OCI-LY1 (cell line): ENCODE data around the gene ANKS1A.
"Not testable (repeated sequence)": the region's sequence is repeated elsewhere in the genome, so short reads cannot be mapped to it uniquely, and the experiment has no call there.

ENCODE experiments used
- H2AFZ ChIP-seq: fragments of 200-600 bp; sonication (generic), shearing (Covaris generic); 2 replicates; pipeline ENCODE4 v1.6.0; 2014; ENCODE audit warnings: antibody characterized with exemption, mild to moderate bottlenecking, low read length
- H3F3A ChIP-seq: fragments of 200-600 bp; sonication (generic), shearing (Covaris generic); 2 replicates; pipeline ENCODE4 v1.6.0; 2014; ENCODE audit warnings: mild to moderate bottlenecking, antibody characterized with exemption, low read length, moderate library complexity; ENCODE audit not compliant: insufficient read depth
- H3K27ac ChIP-seq: fragments of 200-600 bp; sonication (generic); 2 replicates; pipeline ENCODE4 v1.5.1; 2014; ENCODE audit warnings: low read length, mixed run types, mild to moderate bottlenecking, low read depth; ENCODE audit not compliant: poor library complexity, severe bottlenecking
- H3K27me3 ChIP-seq: fragments of 200-600 bp; sonication (generic); 2 replicates; pipeline ENCODE4 v1.6.0; 2014; ENCODE audit warnings: antibody characterized with exemption, mild to moderate bottlenecking, low read length, moderate library complexity; ENCODE audit not compliant: insufficient read depth
- H3K36me3 ChIP-seq: fragments of 200-600 bp; sonication (generic); 2 replicates; pipeline ENCODE4 v1.6.1; 2014; ENCODE audit warnings: mild to moderate bottlenecking, antibody characterized with exemption, low read length, moderate library complexity, mixed read lengths; ENCODE audit not compliant: insufficient read depth
- H3K4me1 ChIP-seq: fragments of 200-600 bp; sonication (generic); 2 replicates; pipeline ENCODE4 v1.5.1; 2014; ENCODE audit warnings: mild to moderate bottlenecking, low read length, moderate library complexity; ENCODE audit not compliant: insufficient read depth, severe bottlenecking
- H3K4me2 ChIP-seq: fragments of 200-600 bp; sonication (generic), shearing (Covaris generic); 2 replicates; pipeline ENCODE4 v1.6.1; 2014; ENCODE audit warnings: low read length
- H3K4me3 ChIP-seq: fragments of 200-600 bp; sonication (generic); 2 replicates; pipeline ENCODE4 v1.5.1; 2014; ENCODE audit warnings: low read length, low read depth, mild to moderate bottlenecking, mixed read lengths; ENCODE audit not compliant: poor library complexity, severe bottlenecking
- H3K79me2 ChIP-seq: fragments of 200-600 bp; shearing (Covaris generic); 2 replicates; pipeline ENCODE4 v1.6.1; 2016; ENCODE audit warnings: mixed run types, low read length, mixed read lengths; ENCODE audit not compliant: insufficient read depth
- H3K9ac ChIP-seq: fragments of 200-600 bp; sonication (generic), shearing (Covaris generic); 2 replicates; pipeline ENCODE4 v1.6.1; 2014; ENCODE audit warnings: mild to moderate bottlenecking, low read length, mixed read lengths
- H3K9me2 ChIP-seq: fragments of 200-600 bp; sonication (generic), shearing (Covaris generic); 2 replicates; pipeline ENCODE4 v1.6.1; 2014; ENCODE audit warnings: low read depth, mild to moderate bottlenecking, low read length, mixed read lengths
- H3K9me3 ChIP-seq: fragments of 200-600 bp; shearing (Covaris generic); 2 replicates; pipeline ENCODE4 v1.6.1; 2014; ENCODE audit warnings: low read length, mixed read lengths
- H4K20me1 ChIP-seq: fragments of 200-600 bp; sonication (generic), shearing (Covaris generic); 2 replicates; pipeline ENCODE4 v1.6.0; 2016; ENCODE audit warnings: mild to moderate bottlenecking, low read length; ENCODE audit not compliant: insufficient read depth
- CTCF ChIP-seq: fragments of 200-600 bp; sonication (generic), shearing (Covaris generic); IDR thresholded peaks from 2 replicates; pipeline ENCODE4 v1.5.1; 2017; ENCODE audit warnings: mild to moderate bottlenecking, antibody characterized with exemption, low read length, moderate library complexity, mixed read lengths
- EZH2 ChIP-seq: fragments of 200-600 bp; sonication (generic), shearing (Covaris generic); IDR thresholded peaks from 2 replicates; pipeline ENCODE4 v1.8.0; 2017; ENCODE audit warnings: borderline replicate concordance, mixed run types, mild to moderate bottlenecking, antibody characterized with exemption, low read length, moderate library complexity, mixed read lengths

ANKS1A gene

GRCh38 chr6:34884996-34885395, 4.1 kb upstream of the ANKS1A start:
- Histone ChIP-seq H3K9me3 (no peaks in the 10 kb centered on the region), H3K4me3 (no peak overlapping the region), H3K4me1 (peaks cover 18% of the 10 kb centered on the region), H3K27ac (no peak overlapping the region), H3K4me2 (no peak overlapping the region), H3K79me2 (peaks cover 7% of the 10 kb centered on the region; the same call in 1 of the 2 replicates), H4K20me1 (no peaks in the 10 kb centered on the region), H3K36me3 (peaks cover 29% of the 10 kb centered on the region), H3K27me3 (no peaks in the 10 kb centered on the region), H3F3A (0 out of 2 replicates have a peak, but pooled peaks cover 3% of the 10 kb centered on the region), H3K9ac (no peak overlapping the region), H3K9me2 (no peaks in the 10 kb centered on the region), H2AFZ (no peak overlapping the region)
- TF ChIP-seq EZH2 (no peak), CTCF (no peak)

- not testable (repeated sequence) for H4K20me1 ChIP-seq, H3K27ac ChIP-seq, H3K4me3 ChIP-seq, H3K4me2 ChIP-seq, H3K27me3 ChIP-seq, H3K9me3 ChIP-seq, H3K9ac ChIP-seq, H3F3A ChIP-seq, H2AFZ ChIP-seq, H3K9me2 ChIP-seq
- peaks cover 22% of the 10 kb centered on the region; the same call in 1 of the 2 replicates for H3K36me3 ChIP-seq
- H3K4me1 ChIP-seq, result peaks cover 26% of the 10 kb centered on the region
- H3K79me2 ChIP-seq, result peaks cover 11% of the 10 kb centered on the region
Observed at GRCh38 chr6:34885837-34886236, 3.2 kb upstream of the ANKS1A start.

- H3K79me2 ChIP-seq, result peaks cover 11% of the 10 kb centered on the region
- peak within 1 kb of the TSS; percentile 62 for H3K27ac ChIP-seq
- H3F3A ChIP-seq, result 0 out of 2 replicates have a peak, but pooled peaks cover 3% of the 10 kb centered on the region
- peak within 1 kb of the TSS; percentile 88 for H3K4me2 ChIP-seq
- peak within 1 kb of the TSS; percentile 94 for H3K9ac ChIP-seq
- peak within 1 kb of the TSS; percentile 83 for H2AFZ ChIP-seq
- peaks cover 17% of the 10 kb centered on the region; the same call in 1 of the 2 replicates for H3K36me3 ChIP-seq
- TF ChIP-seq EZH2, result no peak
- TF ChIP-seq CTCF, result no peak
- peaks cover 43% of the 10 kb centered on the region for H3K4me1 ChIP-seq
- H4K20me1 ChIP-seq, result no peaks in the 10 kb centered on the region
- H3K9me3 ChIP-seq, result no peaks in the 10 kb centered on the region
- peak within 1 kb of the TSS; percentile 96 for H3K4me3 ChIP-seq
- H3K9me2 ChIP-seq, result no peaks in the 10 kb centered on the region
- no peaks in the 10 kb centered on the region for H3K27me3 ChIP-seq
Observed at GRCh38 chr6:34887753-34888513, 1.1 kb upstream of the ANKS1A start, which contains the start of gene TAF11. Gene TAF11, minus strand, starts transcription at chr6:34888042. Its CDS starts 85 bp downstream, at chr6:34887957.
